K562 (cell line): ENCODE data around the gene FANCD2. TPM values are rescaled to one million over a fixed set of nuclear protein-coding genes. Genes with fewer than 3 reads are reported as not detected.

Experiments used
- ATF7 ChIP-seq: fragments of 450-650 bp; IDR thresholded peaks from 2 replicates; pipeline ENCODE4 v1.7.1; 2014; ENCODE audit warnings: mild to moderate bottlenecking, moderate library complexity
- GMEB1 ChIP-seq: fragments of 250-450 bp; sonication (Bioruptor Pico); IDR thresholded peaks from 2 replicates; pipeline ENCODE4 v1.4.0; 2020; ENCODE audit warnings: mild to moderate bottlenecking
- HIVEP1 ChIP-seq: fragments of 250-450 bp; sonication (Bioruptor Pico); IDR thresholded peaks from 2 replicates; pipeline ENCODE4 v1.4.0; 2020; ENCODE audit warnings: mild to moderate bottlenecking
- HOMEZ ChIP-seq: fragments of 250-450 bp; sonication (Bioruptor Pico); IDR thresholded peaks from 2 replicates; pipeline ENCODE4 v1.4.0; 2020; ENCODE audit warnings: mild to moderate bottlenecking, moderate library complexity
- MNT ChIP-seq, 2 experiments: fragments of 450-650 bp; conservative IDR thresholded peaks; 2 replicates each; pipeline ENCODE4 v1.6.1; 2017; ENCODE audit warnings: mild to moderate bottlenecking in 2 of 2, moderate library complexity in 2 of 2
- PATZ1 ChIP-seq: fragments of 250-450 bp; sonication (Bioruptor Pico); IDR thresholded peaks from 2 replicates; pipeline ENCODE4 v1.5.0; 2020; ENCODE audit warnings: mild to moderate bottlenecking, borderline replicate concordance
- RHOXF2B ChIP-seq: fragments of 250-450 bp; sonication (Bioruptor Pico); conservative IDR thresholded peaks from 2 replicates; pipeline ENCODE4 v1.5.1; 2021
- RREB1 ChIP-seq: fragments of 250-450 bp; sonication (Bioruptor Pico); IDR thresholded peaks from 2 replicates; pipeline ENCODE4 v1.4.0; 2020
- SRF ChIP-seq, 2 experiments: fragments of 250-450, 450-650 bp in 1 of 2; sonication (Bioruptor Pico) in 1 of 2; sonication (generic) in 1 of 2; formaldehyde crosslinking; IDR thresholded peaks; 2 replicates each; pipeline versions ENCODE4 v1.5.0 to v1.5.1; 2020 to 2022; ENCODE audit warnings: mild to moderate bottlenecking in 1 of 2, missing genetic modification reagents in 1 of 2
- TRIM25 ChIP-seq: fragments of 450-650 bp; IDR thresholded peaks from 2 replicates; pipeline ENCODE4 v1.7.0; 2016; ENCODE audit warnings: borderline replicate concordance
- TRIM28 ChIP-seq: fragments of 450-650 bp; IDR thresholded peaks from 2 replicates; pipeline ENCODE4 v1.6.1; 2017
- XRCC5 ChIP-seq: fragments of 200-400 bp; formaldehyde crosslinking; IDR thresholded peaks from 2 replicates; pipeline ENCODE4 v1.6.1; 2017; ENCODE audit warnings: low read depth, mild to moderate bottlenecking, low read length
- polyA plus RNA-seq, 8 experiments: library from polyadenylated mRNA; depleted of rRNA in 4 of 8; stranded (reverse) in 5 of 8; unstranded in 3 of 8; fragments of >200 nt; fragmentation: Nextera tagmentation in 2 of 8; fragmentation: Illumina TruSeq in 1 of 8; extraction: Ambion mirVana in 2 of 8; extraction: Trizol in 1 of 8; gene quantifications; 2 replicates each; pipeline versions ENCODE4 v1.2.1 to v1.2.3, GENCODE V29; 2011 to 2014; ENCODE audit warnings: inconsistent platforms in 1 of 8, missing spikeins in 1 of 8
- total RNA-seq, 7 experiments: library from RNA; depleted of rRNA in 6 of 7; stranded (reverse); fragments of >200 nt in 6 of 7; fragmentation: Illumina TruSeq in 2 of 7; extraction: Trizol in 2 of 7; gene quantifications; 2 replicates each; pipeline versions ENCODE4 v1.2.1 to v1.2.3, GENCODE V29; 2011 to 2021; ENCODE audit warnings: low replicate concordance in 1 of 7

Gene FANCD2
- total and polyA plus RNA-seq, 9 of the 15 experiments (the other 6 are each of a cell fraction or from before 2014, with no cell fraction given): 59.4 to 137 (median 96.1) TPM

- TF ChIP-seq RREB1 (no peak), XRCC5 (no peak), PATZ1 (CRISPR knock-in tag) (no peak), SRF (CRISPR knock-in tag; IDR thresholded peaks at IDR 0.05) (no peak), HIVEP1 (CRISPR knock-in tag) (no peak), HOMEZ (CRISPR knock-in tag) (no peak), TRIM25 (0 out of 2 replicates have a peak, but pooled peaks have one; percentile 17), GMEB1 (CRISPR knock-in tag) (no peak), MNT (conservative IDR thresholded peaks at IDR 0.05) (no peak), ATF7 (no peak), RHOXF2B (CRISPR knock-in tag) (no peak), TRIM28 (no peak)
Measured at GRCh38 chr3:9980251-9980650, 46.0 kb upstream of the FANCD2 start (continued).
